Brain microvascular endothelial cell (primary cell): ENCODE data around the gene OR5J2.

Source experiments
- DNase-seq: peaks from one replicate; pipeline ENCODE4 v3.0.0-alpha.2; 2020
- H3K27ac ChIP-seq: fragments of 250-450 bp; sonication (Bioruptor Pico); 2 replicates; pipeline ENCODE4 v1.5.1; 2020; ENCODE audit warnings: mild to moderate bottlenecking, moderate library complexity
- H3K27me3 ChIP-seq: fragments of 250-450 bp; sonication (Bioruptor Pico); replicated peaks from 2 replicates; pipeline ENCODE4 v1.5.1; 2020; ENCODE audit warnings: mild to moderate bottlenecking
- H3K36me3 ChIP-seq: fragments of 250-450 bp; sonication (Bioruptor Pico); replicated peaks from 2 replicates; pipeline ENCODE4 v1.5.1; 2020; ENCODE audit warnings: mild to moderate bottlenecking
- H3K4me3 ChIP-seq: 2 replicates; pipeline ENCODE4 v1.5.1; 2011; ENCODE audit warnings: low read depth, mild to moderate bottlenecking, control low read depth, low read length, moderate library complexity
- in situ Hi-C: cut with HindIII; loops from 2 replicates; pipeline ENCODE4 v1.10.0; 2017; ENCODE audit warnings: low sequenced_read_pairs, low pct_ligation_motif_present
- TF ChIP-seq, protein P1 (sequence below): IDR thresholded peaks from 2 replicates; pipeline ENCODE4 v1.5.1; 2011; ENCODE audit warnings: low read depth, mild to moderate bottlenecking, moderate library complexity, low read length, control low read depth, inconsistent platforms; ENCODE audit errors: missing control alignments

OR5J2 gene

GRCh38 chr11:56163804-56164203, 12.6 kb upstream of the OR5J2 start:
- no peaks in the 10 kb centered on the region for H3K27me3 ChIP-seq
- DNase-seq, result no peak
- H3K4me3 ChIP-seq, result no peak overlapping the region
- H3K27ac ChIP-seq, result no peak overlapping the region
- in situ Hi-C loops, result no loop called here
- no peaks in the 10 kb centered on the region for H3K36me3 ChIP-seq
- TF ChIP-seq, protein P1, sequence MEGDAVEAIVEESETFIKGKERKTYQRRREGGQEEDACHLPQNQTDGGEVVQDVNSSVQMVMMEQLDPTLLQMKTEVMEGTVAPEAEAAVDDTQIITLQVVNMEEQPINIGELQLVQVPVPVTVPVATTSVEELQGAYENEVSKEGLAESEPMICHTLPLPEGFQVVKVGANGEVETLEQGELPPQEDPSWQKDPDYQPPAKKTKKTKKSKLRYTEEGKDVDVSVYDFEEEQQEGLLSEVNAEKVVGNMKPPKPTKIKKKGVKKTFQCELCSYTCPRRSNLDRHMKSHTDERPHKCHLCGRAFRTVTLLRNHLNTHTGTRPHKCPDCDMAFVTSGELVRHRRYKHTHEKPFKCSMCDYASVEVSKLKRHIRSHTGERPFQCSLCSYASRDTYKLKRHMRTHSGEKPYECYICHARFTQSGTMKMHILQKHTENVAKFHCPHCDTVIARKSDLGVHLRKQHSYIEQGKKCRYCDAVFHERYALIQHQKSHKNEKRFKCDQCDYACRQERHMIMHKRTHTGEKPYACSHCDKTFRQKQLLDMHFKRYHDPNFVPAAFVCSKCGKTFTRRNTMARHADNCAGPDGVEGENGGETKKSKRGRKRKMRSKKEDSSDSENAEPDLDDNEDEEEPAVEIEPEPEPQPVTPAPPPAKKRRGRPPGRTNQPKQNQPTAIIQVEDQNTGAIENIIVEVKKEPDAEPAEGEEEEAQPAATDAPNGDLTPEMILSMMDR, result no peak

DNA sequence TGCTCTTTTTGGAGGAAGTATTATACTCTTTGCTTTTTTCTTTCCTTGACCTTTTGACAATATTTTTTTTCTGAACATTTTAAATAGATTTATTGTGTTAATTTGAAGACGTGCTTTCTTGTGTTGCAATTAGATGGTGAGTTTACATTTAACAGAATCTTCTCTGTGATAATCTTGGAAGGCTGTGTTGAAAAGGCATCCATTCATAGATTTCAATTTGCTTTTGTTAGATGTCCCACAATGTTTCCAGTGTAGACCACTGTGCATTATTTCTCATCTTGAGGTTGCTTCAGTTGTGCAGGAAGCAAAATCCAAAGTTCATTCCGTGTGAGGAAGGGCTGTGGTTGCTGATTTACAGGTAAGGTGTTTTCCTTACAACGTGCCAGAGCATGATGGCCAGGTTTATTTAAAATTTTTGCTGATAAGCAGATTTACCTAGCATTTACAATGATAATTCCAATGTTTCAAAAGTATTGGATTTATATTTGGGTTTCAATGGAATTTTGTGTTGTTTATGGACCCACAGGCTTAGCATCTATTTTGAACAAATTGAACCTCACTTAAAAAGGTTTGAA, 4.1 kb upstream of the OR5J2 start:
- no peak for DNase-seq
- Histone ChIP-seq H3K27me3 (no peaks in the 10 kb centered on the region), H3K4me3 (no peak overlapping the region), H3K27ac (no peak overlapping the region), H3K36me3 (no peaks in the 10 kb centered on the region)
- TF ChIP-seq, protein P1, result no peak
- in situ Hi-C loops, result no loop called here

GRCh38 chr11:56183459-56183858, 7.0 kb downstream of the OR5J2 start:
- in situ Hi-C loops, result no loop called here
- Histone ChIP-seq H3K4me3 (no peak overlapping the region), H3K27ac (no peak overlapping the region), H3K36me3 (no peaks in the 10 kb centered on the region), H3K27me3 (no peaks in the 10 kb centered on the region)
- no peak for DNase-seq
- TF ChIP-seq, protein P1, result no peak

- no peak overlapping the region for H3K27ac ChIP-seq
- no peaks in the 10 kb centered on the region for H3K27me3 ChIP-seq
- no peak for DNase-seq
- H3K4me3 ChIP-seq, result no peak overlapping the region
- in situ Hi-C loops, result no loop called here
- TF ChIP-seq, protein P1, result no peak
- no peaks in the 10 kb centered on the region for H3K36me3 ChIP-seq
Measured at GRCh38 chr11:56188602-56189001, 12.2 kb downstream of the OR5J2 start.

- no peak overlapping the region for H3K4me3 ChIP-seq
- H3K27me3 ChIP-seq, result no peaks in the 10 kb centered on the region
- DNase-seq, result no peak
- in situ Hi-C loops, result no loop called here
- no peak overlapping the region for H3K27ac ChIP-seq
- TF ChIP-seq, protein P1, result no peak
- no peaks in the 10 kb centered on the region for H3K36me3 ChIP-seq
Measured at GRCh38 chr11:56196705-56197104, 20.3 kb downstream of the OR5J2 start.

DNA sequence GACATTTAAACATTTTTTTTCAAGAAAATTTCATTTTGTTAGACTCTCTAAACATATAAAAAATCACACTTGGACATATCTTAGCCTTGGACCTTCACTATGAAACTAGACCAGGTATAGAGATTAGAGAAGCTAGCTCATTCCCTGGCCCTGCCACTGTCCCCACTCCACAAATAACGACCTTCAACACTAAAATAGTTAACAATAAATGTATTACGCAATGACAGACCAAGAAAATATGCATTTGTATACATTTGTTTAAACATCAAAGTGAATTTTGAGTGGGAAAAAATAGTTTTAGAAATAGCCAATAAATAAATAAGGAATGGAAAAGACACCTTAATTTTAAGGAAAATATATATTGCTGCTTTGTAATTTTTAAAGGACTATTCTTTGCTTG, 20.9 kb downstream of the OR5J2 start:
- DNase-seq, result no peak
- no peak overlapping the region for H3K4me3 ChIP-seq
- TF ChIP-seq, protein P1, result no peak
- H3K36me3 ChIP-seq, result no peaks in the 10 kb centered on the region
- H3K27ac ChIP-seq, result no peak overlapping the region
- in situ Hi-C loops, result no loop called here
- no peaks in the 10 kb centered on the region for H3K27me3 ChIP-seq
